Esophagus mucosa (tissue), 1 donor: ENCODE results near the gene MSL1. TPM values are rescaled to one million over a fixed set of nuclear protein-coding genes. Genes with fewer than 3 reads are reported as not detected.

Experiments
- ATAC-seq: fragments of 200-7000 bp; cut with Tn5 transposase; one replicate; pipeline ENCODE4 v1.9.1; 2020
- total RNA-seq: library from RNA; stranded (reverse); gene quantifications from one replicate; pipeline ENCODE4 v1.2.4, GENCODE V29; 2023
- donor health status: DM: yes; HTN: yes; CAD: no.

The MSL1 gene
- total RNA-seq, 1 donor from 2014 or later, result 36.1 TPM

GRCh38 chr17:40177275-40177874 is 55.6 kb downstream of the MSL1 start, which contains the start of gene RAPGEFL1:
Gene RAPGEFL1, plus strand, starts transcription at chr17:40177470. Its CDS starts 392 bp downstream, at chr17:40177862.
- peak; percentile 63 for ATAC-seq

- ATAC-seq, result no peak
Observed at GRCh38 chr17:40178021-40178601, 56.3 kb downstream of the MSL1 start.

GRCh38 chr17:40178660-40179059 is 56.9 kb downstream of the MSL1 start:
- ATAC-seq, result no peak

- peak; percentile 14 for ATAC-seq
Observed at GRCh38 chr17:40179923-40180659, 58.3 kb downstream of the MSL1 start.

- peak; percentile 68 for ATAC-seq
Observed at GRCh38 chr17:40180694-40181093, 58.9 kb downstream of the MSL1 start.

- no peak for ATAC-seq
Observed at GRCh38 chr17:40181205-40181604, 59.4 kb downstream of the MSL1 start.

GRCh38 chr17:40182606-40183005 is 60.8 kb downstream of the MSL1 start:
- no peak for ATAC-seq

Other genes with a start within 250 kb of the MSL1 start
- 1.6 TPM for gene GSDMB, start 203.3 kb upstream of the MSL1 start, total RNA-seq
- 18.5 TPM for gene ORMDL3, start 194.4 kb upstream of the MSL1 start, total RNA-seq
- not detected for gene LRRC3C, start 194.2 kb upstream of the MSL1 start, total RNA-seq
- gene GSDMA, start 159.0 kb upstream of the MSL1 start, total RNA-seq, result 1.9 TPM
- 80.2 TPM for gene PSMD3, start 141.2 kb upstream of the MSL1 start, total RNA-seq
- gene CSF3, start 106.5 kb upstream of the MSL1 start, total RNA-seq, result 0.64 TPM
- gene MED24, start 67.6 kb upstream of the MSL1 start, total RNA-seq, result 55.9 TPM
- gene THRA, start 59.0 kb upstream of the MSL1 start, total RNA-seq, result 9.4 TPM
- 14.6 TPM for gene NR1D1, start 21.4 kb upstream of the MSL1 start, total RNA-seq
- 38.5 TPM for gene CASC3, start 18.6 kb downstream of the MSL1 start, total RNA-seq
- gene RAPGEFL1, start 55.5 kb downstream of the MSL1 start, total RNA-seq, result 112 TPM
- gene WIPF2, start 97.3 kb downstream of the MSL1 start, total RNA-seq, result 27.2 TPM
- gene CDC6, start 165.9 kb downstream of the MSL1 start, total RNA-seq, result 12.8 TPM
- 8.2 TPM for gene RARA, start 187.2 kb downstream of the MSL1 start, total RNA-seq
- gene GJD3, start 242.8 kb downstream of the MSL1 start, total RNA-seq, result 0.28 TPM